GM18858 (cell line): ENCODE measurements around the gene UBE2N.
"Not testable (repeated sequence)": the region's sequence is repeated elsewhere in the genome, so short reads cannot be mapped to it uniquely, and the experiment has no call there.

Experiments
- ATAC-seq: cut with Tn5 transposase; IDR thresholded peaks from one replicate; pipeline ENCODE4 v1.9.1; 2021; ENCODE audit not compliant: unreplicated experiment

Gene UBE2N

DNA sequence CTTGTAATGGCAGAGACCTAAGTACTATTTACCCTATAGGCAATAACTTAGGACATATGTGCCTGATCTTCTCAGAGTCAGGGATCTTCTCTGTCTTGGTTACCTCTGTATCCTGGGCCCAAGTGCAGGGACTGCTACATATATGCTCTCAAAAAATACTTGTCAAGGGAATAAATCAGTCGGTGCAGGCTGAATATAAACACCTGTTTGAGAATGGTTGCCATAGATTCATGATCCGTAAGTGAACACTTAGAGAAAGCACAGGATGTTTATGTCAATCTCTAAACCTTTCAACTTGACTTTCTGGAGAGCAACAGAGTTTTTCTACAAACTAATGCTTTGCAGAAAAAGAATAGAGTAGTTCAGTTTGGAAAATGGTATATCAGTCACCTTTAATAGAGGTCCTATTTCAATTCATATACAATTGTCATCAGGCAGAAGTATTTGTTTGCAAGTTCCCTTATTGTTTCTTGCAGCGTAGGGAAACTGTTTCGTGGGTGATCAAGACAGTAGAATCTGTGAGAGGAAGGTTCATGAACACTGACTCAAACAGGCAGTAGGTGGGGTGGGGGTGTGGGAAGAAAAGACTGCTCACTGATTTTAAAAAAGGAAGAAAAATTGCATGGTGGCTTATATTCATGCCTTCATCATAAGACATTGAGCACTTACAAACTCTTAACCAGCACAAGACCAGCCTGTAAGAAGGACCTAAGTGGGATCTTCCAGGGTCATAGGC, 6.0 kb upstream of the UBE2N start:
- no peak for ATAC-seq

DNA sequence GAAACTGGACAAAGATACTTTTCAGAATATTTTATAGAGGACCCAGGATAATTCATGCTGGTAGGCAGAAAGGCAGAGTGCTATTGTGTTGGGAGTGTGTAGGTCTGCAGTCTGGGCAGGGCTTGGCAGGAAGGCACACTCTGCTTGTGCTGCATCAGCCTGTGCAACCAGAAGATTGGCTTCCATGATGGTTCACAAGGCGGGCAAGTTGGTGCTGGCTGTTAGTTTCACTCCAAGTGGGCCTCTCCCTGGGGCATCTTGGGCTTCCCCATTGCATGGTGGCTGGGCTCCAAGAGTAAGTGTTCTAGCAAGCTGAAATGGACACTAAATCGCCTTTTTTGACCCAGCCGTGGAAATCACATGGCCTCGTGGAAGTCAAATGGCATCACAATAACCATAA, 1.8 kb upstream of the UBE2N start:
- no peak for ATAC-seq

DNA sequence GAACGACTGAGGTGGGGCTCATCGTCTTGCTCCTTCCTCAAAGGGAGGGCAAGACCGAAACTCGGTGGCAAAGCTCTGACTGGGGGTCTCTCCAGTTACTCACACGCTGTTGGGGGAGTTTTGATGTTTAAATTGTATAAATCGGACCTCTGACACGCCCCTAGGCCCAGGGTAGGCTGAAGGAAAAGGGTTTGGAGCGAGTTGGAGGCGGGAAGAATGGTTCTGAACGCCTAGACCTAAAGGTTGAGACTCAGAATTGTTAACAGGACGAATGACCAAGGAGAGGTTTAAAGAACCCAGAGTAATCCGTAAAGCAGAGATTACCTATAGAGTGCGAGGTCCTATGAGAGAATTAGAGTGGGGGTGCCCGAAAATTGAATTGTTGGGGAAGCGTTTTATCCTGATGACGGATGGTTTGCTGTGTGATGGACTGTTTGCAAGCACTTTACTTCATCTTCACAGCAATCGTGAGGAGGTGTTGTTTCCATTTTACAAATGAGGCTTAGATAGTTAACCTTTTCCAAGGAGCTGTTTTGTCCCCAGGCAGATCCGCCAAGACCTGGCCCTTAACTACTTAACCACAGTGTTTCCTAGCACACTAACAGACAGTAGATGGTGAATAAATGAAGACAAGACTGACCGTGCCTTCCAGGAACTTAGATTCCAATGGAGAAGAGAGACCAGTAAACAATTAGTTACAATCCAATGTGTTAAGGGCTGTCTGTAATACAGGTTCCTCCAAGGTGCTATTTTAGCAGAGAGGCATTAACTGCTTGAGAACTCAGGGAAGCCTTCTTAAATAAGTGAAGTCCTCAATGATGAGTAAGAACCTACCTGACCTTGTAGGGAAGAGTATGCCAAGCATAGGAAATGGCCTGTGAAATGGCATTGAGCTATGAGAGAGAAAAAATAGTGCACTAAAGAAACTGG, 929 bp upstream of the UBE2N start:
- ATAC-seq, result no peak

DNA sequence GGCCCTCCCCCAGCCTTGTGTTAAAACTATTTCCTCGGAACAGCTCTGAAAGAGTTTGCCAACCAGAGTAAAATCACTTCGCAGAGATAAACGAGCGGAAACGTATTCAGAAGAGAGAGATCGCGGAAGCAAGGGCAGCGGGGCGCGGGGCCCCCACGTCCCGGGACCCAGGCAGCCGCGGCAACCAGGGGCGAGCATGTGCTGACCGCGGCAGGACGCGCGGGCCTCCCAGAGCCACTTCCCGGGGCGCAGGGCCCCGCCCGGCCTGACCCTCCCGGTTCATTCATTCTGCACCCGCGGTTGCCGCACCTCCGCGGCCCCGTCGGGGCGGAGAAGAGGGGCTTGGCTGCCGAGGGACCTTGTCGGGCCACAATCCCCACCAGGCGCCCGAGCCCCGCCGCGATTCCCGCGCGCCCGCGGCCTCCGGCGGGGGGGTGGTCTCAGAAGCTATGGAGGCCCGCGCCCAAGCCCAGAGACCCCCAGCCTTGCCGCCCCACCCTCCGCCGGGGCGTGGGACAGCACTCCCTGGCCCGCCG, 598 bp downstream of the UBE2N start:
- ATAC-seq, result no peak

DNA sequence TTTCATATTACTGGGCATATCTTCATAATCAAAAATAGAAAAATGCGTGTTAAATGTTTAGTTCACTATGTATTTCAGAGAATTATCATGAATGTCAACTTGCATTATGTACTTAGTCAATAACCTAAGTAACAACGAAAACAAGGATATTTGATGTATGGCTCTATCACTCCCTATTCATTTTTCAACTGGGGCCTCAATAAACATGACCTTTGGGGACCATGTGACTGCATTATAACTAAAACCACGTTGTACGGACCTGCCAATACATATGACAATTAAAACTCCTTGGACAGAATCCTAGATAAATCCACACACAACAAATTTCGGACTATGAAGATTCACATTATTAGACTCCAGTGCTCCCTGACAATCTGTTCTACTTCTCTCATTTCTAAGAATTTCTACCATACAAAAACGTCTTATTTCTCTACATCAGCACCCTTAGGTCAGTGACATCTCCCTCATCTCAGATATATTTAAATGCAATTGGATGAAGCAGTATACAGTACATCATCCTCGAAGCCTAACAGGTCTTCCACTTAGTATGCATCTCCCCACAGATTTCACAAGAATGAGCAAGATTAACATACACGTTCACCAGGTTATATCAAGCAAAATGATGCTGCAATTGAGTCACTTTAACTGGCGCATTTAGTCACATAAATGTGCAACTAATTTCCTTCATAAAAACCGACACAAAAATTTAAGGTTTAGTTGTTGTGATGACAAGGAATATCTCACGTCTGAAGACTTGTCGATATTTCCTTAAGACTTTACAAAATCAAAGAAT, 1.5 kb downstream of the UBE2N start:
- no peak for ATAC-seq

DNA sequence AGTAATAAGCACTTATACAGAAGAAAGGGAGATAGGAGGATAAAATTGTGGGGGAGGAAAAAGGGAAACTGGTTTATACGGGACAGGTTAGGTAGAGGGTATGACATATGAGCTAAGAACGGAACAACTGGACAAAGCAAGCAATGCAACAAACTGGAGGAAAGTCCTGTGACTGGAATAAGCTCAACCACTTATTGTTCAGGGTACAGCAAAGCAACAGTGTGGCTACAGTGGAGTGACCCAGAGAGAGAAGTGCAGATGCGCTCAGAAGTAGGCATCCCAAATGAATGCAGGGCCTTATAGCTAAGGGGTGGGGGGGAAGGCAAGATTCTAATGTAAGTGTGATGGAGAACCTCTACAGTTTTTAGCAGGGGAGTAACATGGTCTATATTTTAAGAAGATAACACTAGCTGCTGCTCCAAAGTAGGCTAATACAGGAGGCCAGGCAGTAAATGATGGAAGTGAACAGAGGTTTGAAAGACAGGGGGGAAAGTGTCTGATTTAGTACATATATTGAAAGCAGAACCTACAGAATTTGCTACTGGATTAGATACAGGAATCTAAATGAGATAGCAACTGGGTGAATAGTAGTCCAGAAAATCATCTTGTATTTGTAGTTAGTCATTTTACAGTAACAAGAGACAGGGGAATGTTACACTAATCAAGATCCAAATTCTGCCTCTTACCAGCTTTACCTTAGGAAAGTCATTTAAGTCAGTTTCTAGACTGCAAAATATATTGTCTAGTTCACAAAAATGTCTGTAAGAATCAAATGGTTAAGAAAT, 3.3 kb downstream of the UBE2N start:
- ATAC-seq, result no peak

DNA sequence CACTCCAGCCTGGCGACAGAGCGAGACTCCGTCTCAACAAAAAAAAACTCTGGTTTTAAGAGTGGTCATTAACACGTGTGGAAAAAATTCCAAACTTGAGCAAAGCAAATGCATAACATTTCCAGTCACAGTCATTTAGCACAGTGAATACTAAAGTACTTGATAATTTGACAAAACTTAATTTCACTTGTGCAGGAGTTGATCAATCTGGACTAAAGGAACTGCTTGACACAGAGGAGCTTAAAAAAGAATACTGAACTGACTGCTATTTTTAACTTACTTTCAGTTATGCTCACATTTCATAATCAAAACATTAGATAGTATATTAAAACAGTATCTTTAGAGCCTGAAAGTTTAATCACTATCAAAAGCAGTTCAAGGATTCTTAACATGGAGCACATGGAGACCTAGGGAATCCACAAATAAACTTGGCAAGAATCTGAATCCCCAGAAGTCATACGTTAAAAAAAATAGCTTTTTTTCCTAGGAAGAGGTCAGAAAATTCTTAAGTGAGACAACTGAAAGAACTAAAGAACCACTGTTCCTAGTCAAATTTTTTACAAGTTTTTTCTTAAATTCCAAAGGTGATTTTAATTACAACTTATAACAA, 7.4 kb downstream of the UBE2N start:
- no peak for ATAC-seq

DNA sequence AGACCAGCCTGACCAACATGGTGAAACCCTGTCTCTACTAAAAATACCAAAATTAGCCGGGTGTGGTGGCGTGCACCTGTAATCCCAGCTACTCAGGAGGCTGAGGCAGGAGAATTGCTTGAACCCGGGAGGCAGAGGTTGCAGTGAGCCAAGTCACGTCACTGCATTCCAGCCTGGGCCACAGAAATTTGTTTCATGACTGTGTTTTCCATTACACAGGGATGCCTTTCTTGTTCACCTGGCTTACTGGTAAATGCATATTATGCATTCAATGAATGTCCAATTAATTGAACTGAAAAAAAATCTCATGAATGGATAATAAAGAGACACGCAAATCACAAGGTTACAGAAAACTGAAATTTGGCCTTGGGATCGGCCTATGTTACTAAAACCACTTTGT, 9.7 kb downstream of the UBE2N start:
- not testable (repeated sequence) for ATAC-seq

DNA sequence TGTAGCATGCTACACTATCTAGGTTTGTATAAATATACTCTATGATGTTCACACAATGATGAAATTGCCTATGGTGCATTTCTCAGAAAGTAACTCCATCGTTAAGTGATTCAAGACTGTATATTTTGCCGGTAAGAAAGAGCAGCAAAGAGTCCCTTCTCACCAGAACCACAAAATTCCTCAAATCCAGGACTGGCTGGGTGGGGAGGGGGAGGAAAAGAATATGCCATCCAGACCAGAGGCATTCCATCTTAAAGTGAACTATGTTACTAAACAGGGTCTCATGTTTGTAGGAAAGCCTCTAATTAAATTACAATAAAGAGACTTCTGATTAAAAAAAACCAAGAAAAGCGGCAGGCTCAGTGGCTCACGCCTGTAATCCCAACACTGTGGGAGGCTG, 11.5 kb downstream of the UBE2N start:
- ATAC-seq, result no peak

DNA sequence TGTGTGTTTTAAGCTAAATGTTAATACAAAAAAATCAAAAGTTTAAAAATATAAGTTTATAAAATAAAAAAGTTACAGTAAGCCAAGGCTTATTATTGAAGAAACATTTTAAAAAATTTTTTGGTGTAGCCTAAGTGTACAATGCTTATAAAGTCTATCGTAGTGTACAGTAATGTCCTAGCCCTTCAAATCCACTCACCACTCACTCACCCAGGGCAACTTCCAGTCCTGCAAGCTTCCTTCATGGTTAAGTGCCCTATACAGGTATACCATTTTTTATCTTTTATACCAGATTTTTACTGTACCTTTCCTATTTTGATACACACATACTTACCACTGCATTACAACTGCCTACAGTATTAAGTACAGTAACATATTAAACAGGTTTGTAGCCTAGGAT, 11.9 kb downstream of the UBE2N start:
- ATAC-seq, result no peak

DNA sequence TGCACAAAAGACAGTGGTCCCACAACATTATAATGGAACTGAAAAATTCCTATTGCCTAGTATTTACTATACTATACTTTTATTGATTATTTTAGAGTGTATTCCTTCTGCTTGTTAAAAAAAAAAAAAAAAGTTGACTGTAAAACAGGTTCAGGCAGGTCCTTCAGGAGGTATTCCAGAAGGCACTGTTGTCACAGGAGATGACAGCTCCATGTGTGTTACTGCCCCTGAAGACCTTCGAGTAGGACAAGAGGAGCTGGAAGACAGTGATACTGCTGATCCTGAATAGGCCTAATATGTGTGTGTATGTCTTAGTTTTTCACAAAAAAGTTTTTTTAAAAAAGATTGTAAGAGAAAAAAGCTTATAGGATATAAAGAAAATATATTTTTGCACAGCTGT, 12.3 kb downstream of the UBE2N start:
- ATAC-seq, result no peak

DNA sequence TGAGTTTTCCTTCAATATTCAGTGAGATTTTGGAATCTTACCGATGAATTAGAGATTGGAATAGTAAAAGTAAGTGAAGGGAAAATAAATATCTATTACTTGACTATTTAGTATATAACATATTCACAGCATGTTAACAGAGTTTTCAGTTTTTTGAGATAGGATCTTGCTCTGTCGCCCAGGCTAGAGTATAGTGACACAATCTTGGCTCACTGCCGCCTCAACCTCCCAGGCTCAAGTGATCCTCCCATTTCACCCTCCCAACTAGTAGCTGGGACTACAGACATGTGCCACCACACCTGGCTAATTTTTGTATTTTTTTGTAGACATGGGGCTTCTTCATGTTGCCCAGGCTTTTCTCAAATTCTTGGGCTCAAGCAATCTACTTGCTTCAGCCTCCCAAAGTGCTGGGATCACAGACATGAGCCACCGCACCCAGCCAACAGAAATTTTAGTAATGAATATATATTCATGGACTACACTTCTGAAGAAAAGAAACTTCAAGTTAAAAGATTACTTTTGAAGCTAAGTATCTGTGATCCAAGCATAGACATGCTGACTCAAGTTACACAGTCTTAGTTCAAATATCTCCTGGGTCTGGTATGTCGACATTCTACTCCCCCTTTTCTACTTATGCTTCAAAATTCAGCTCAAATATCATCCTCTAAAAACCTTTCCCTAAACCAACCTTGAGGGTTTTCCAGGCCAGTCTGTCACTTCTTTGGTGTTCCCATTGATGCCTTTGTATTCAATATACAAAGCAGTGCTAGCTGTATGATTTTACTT, 13.8 kb downstream of the UBE2N start:
- no peak for ATAC-seq

DNA sequence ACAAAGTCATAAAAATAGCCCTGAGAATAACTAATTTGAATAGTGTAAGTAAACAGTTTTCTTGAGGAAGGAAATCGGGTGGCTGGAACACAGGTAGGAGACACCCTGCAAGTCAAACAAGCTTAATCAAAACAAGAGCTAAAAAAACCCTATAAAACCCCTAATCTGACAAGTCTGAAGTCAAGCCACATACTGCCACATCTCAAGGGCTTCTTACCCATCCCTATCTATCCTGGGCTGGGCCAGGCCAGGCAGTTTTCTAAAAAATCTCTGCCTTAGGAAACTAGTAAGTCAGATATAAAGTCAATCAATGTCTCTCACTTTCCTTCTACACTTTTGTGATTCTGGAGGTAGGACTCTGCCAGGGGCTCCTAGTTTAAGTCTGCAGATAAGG, 15.3 kb downstream of the UBE2N start:
- no peak for ATAC-seq

DNA sequence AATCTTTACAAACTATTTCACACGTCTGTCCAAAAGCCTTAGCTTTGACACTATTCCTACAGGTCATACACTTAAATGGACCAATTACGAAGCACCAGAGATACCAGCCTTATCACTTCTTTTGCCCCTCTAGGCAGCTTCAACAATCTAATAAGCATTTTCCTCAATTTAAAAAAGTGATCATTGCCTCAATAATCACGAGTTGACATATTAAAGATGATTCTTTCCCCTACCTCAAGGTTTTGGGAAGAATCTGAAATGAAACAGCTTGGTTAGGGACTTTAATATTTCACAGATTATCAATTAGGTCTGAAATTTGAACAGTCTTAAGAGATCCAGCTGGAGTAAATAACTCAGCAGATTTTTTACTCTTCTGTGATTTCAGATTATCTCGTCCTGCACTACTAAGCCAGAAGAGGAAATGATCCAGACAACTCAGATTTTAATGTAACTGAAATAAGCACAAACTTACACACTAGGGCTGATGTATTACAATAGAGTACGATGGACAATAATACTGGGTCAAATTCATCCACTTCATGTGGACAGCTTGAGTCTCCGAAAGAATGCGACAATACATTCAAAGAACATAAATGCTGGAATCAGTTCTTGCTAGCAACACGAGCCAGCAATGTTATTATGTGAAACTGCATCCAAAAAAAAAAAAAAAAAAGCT, 15.9 kb downstream of the UBE2N start:
- ATAC-seq, result no peak

DNA sequence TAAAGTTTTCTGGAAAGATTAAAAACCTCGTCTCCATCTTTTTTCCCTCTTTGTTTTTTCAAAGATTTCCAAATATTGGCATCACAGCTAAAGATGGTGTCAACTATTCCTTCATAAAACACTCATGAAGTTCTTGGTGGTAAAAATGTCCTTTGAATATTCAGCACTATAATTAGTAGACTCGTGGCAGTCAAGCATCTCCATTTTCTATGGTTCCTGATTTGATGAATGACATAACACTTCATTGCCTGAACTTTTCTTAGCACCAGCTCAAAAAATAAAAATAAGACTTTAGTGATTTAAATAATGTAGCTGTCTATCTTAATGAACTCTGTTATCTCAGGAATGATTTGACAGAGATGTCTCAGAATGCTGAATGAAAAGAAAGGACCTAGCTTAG, 19.7 kb downstream of the UBE2N start:
- no peak for ATAC-seq

DNA sequence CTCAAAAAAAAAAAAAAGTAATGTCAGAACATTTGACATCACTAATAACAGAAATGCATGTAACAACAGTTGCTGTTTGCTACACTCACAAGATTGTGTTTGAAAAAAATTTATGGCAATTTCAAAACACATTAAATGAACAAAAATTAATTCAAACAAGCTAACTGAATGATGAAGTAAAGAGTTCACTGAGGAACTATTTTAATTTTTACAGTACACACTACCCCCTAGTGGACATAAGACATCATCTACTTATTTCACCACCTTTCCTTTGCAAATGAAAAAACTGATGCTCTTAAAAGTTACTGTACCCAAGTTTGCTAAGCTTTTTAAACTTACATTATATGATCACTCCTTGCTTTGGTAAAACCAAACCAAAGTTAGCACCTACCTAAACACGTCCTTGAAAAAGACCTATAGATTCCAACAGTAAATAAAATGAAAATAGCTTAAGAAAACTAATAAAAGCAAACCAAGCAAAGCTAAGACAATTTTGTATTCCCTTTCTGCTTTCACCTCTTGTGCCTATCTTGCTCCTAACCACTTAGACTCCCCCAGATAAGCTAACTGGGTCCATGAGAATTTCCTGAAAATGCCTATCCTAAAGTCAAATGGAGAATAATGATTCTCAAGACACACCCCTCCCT, 22.2 kb downstream of the UBE2N start:
- no peak for ATAC-seq

DNA sequence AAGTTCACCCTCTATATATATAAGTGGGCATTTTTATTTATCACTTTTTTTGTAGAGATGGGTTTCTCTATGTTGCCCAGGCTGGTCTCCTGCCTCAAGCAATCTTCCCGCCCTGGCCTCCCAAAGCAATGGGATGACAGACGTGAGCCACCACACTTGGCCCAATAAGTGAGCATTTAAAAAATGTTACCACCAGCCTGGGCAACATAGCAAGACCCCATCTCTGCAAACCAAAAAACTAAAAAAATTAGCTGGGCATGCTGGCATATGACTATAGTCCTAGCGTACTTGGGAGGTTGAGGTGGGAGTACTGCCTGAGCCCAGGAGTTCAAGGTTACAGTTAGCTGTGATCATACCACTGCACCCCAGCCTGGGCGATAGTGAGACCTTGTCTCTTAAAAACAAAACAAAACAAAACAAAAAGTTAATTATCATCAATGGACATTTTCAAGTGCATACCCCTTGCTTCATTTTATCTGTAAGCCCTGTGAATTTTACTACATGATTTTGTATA, 23.7 kb downstream of the UBE2N start:
- no peak for ATAC-seq
